GM12872 (cell line): ENCODE results near the gene OSGEPL1.

Experiments
- TF ChIP-seq, protein P1 (sequence below): IDR thresholded peaks from 3 replicates; pipeline ENCODE4 v1.5.1; 2011; ENCODE audit warnings: low read depth, mild to moderate bottlenecking, low read length, moderate library complexity; ENCODE audit not compliant: insufficient read depth

The OSGEPL1 gene

DNA sequence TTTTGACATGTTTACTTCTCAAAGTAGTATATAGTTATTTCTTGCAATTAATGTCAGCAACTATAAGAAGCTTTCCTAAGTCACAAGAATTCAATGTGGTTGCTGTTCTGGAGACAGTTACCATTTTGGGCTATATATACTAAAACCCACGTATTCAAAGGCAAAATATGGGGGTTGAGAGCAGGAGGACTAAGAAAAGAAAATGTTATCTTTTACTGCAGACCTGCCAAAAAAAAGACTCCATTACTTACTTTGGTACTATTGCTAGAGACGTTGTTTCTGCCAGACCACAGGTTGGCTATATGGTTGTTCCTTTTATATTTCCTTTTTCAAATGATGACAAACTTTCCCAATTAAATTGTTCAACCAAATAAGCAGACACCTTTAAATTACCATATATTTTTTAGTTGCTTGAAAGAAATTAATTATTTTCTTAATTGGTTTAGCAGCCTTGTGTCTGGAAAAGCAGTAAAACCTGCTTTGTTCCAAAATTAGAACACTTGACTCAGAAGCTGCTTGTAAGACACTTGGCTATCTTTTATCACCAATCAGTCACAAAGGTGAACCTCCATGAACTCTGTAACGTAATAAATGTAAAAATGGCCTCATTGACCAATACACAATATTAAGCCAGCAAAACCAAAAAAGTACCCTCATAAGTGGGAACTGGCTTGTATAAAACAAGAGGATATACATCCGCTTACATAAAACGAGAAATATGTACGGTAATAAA lies 8.2 kb upstream of the OSGEPL1 start:
- TF ChIP-seq, protein P1, sequence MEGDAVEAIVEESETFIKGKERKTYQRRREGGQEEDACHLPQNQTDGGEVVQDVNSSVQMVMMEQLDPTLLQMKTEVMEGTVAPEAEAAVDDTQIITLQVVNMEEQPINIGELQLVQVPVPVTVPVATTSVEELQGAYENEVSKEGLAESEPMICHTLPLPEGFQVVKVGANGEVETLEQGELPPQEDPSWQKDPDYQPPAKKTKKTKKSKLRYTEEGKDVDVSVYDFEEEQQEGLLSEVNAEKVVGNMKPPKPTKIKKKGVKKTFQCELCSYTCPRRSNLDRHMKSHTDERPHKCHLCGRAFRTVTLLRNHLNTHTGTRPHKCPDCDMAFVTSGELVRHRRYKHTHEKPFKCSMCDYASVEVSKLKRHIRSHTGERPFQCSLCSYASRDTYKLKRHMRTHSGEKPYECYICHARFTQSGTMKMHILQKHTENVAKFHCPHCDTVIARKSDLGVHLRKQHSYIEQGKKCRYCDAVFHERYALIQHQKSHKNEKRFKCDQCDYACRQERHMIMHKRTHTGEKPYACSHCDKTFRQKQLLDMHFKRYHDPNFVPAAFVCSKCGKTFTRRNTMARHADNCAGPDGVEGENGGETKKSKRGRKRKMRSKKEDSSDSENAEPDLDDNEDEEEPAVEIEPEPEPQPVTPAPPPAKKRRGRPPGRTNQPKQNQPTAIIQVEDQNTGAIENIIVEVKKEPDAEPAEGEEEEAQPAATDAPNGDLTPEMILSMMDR: no peak

DNA sequence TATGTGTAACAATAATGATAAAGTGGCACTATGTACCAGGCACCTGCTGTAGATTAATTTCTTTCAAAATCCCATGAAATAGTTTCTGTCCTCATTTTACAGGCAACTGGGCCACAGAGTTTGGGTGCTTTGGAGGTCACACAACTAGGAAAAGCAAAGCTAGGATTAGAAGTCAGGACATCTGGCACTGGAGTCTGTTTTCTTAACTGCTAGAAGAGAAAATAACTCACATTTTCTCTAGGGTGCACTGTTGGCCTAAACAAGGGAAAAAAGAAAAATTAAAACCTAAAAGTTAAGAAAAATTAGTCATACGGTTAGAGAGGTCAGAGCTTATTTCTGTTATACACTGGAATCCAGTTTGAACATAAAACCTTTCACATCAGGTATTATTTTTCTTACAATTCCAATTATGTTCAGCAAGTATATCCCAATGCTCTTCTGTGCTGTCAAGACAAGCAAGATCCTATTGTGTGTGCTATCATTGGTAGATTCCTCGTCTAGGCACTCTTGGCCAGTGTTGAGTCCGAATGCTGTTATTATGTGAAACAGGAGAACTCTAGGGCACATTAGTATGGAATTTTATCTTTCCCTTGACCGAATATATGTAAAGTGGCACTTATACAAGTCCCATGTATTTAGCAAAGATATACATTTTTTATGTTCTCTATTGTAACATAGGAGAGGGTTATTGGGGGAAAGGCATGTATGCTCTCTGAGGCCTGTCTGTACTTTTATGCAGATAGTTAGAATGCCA lies 1.5 kb upstream of the OSGEPL1 start:
- TF ChIP-seq, protein P1: no peak

DNA sequence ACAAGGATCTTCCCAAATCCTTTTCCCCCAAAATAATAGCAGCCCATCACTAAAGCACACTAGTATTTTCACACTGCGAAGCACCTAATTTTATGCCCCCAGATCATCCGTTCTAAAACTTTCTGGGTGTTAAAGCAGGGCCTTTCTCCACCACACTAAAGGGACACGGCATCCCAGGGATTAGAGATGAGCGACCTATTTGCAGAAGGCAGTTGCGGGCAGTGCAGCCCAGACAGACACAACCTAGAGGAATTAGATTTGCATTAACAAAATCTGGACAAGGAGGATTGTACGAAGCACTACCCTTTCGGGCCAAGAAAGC lies 402 bp downstream of the OSGEPL1 start:
- TF ChIP-seq, protein P1: no peak

DNA sequence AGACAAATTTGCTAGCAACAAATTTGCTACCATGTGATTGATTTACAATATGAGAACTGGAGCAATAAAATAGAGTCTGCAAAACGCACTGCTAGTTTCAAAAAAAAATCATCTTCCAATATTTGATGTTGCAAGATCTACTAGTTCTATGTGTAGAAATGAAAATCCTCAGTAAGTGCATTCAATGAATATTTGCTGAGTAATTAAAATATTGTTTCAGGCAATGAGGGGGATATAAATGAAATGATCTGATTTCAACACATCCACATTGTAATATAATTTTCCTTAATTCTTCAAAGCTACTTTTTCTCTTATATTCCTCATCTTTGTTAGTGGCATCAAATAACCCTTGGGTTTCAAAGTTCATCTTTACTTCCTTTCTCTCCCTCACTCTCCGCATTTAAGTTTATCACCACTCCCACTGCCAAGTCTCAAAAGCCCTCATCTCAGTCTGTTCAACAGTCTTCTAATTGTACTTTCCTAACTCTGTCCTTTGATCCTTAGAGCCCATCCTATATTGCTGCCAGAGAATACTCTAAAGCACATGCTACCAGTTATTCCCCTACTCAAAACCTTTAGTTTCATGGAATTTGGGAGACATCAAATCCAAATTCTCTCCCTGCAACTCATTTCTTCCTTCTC lies 6.2 kb downstream of the OSGEPL1 start:
- TF ChIP-seq, protein P1: no peak

DNA sequence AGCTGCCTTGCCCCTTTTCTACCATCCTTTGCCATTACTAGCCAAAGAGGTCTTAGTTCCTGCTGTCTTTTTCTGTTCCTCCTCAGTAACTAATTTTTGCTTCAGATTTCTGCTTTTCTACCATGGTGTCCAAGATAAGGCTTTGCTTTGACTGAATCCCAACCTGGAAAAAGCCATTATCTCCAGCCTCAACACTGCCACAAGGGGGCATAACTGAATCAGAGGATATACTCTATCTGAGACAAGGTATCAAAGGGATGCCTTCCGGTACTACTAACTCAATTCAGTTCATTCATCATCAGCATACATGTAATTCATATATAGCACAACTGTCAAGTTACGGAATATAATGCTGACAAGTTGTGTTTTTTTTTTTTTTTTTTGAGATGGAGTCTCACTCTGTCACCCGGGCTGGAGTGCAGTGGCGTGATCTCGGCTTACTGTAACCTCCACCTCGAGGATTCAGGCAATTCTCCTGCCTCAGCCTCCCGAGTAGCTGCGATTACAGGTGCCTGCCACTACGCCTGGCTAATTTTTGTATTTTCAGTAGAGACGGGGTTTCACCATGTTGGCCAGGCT lies 11.4 kb downstream of the OSGEPL1 start:
- TF ChIP-seq, protein P1: peak; percentile 65

DNA sequence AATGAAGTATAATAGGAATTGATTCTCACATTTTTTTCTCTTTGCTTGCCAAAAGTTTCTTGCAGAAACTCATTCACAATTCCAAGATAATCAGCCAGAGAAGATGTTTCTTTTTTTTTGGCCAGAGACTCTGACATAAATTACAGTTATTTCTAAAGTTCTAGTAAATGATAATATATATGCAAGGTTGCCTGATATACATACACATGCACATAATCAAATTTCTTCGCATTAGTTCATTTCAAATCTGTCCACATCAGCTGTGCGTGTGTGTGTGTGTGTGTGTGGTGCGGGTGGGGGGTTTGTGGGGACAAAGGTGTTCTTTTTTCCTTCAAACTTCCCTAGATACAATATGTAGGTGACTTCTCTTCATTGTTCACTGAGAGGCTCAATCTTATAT lies 33.2 kb downstream of the OSGEPL1 start:
- TF ChIP-seq, protein P1: no peak

DNA sequence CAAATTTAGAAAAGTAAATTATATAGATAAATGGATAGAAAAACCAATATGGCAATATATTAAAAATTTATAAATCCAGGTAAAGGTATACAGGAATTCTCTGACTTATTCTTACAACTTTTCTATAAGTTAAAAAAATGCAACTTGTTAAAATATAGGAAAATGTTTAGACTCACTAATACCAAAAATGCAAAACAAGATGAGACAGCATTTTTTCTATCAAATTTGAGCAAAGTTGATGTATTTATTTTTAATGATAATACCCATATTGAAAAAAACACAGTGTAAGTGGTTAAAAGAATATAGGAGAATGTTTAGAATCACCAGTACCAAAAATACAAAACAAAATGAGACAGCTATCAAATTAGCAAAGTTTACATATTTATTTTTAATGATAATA lies 35.7 kb downstream of the OSGEPL1 start:
- TF ChIP-seq, protein P1: no peak
